T-helper 2 cell treated with Interferon-gamma antibody and Interleukin-4, amounts not matched to agents 5 μg/mL and 100 μg/mL, for 36 hours (primary cell): ENCODE measurements around the gene SH3YL1.

ENCODE experiments used
- DNase-seq: peaks from one replicate; pipeline ENCODE4 v3.0.0; 2021; ENCODE audit warnings: low spot score
- H3K27ac Mint-ChIP-seq: one replicate; pipeline ENCODE4 v1.8.0; 2021; ENCODE audit warnings: mild to moderate bottlenecking, mixed read lengths
- H3K27me3 Mint-ChIP-seq: one replicate; pipeline ENCODE4 v1.8.0; 2021; ENCODE audit warnings: low read depth, mixed read lengths
- H3K36me3 Mint-ChIP-seq: one replicate; pipeline ENCODE4 v1.8.0; 2021; ENCODE audit warnings: low read depth, mixed read lengths
- H3K4me1 Mint-ChIP-seq: one replicate; pipeline ENCODE4 v1.8.0; 2021; ENCODE audit warnings: low read depth, mixed read lengths
- H3K4me3 Mint-ChIP-seq: one replicate; pipeline ENCODE4 v1.8.0; 2022; ENCODE audit warnings: mild to moderate bottlenecking, moderate library complexity, mixed read lengths
- H3K9me3 Mint-ChIP-seq: one replicate; pipeline ENCODE4 v1.8.0; 2021; ENCODE audit warnings: mixed read lengths

SH3YL1 gene

DNA sequence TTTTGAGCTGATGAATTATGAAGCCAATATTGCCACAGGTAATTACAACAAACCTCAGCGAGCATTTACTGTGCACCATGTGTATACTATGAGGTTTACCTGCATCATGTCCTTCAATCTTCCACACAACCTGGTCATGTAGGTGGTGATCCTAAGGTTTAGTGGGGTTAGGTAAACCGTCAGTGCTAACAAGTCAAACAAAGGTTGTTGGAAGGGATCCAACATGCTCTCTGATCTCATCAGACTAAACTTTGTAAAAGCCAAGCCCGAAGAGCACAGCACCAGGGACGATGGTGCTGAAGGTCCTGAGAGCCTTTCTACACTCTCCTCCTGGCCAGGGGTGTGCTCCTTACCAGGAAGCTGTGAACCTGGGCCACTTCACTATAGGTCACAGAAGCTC, 29.4 kb downstream of the SH3YL1 start:
- H3K9me3 Mint-ChIP-seq = peaks cover 5% of the 10 kb centered on the region
- no peak overlapping the region for H3K27ac Mint-ChIP-seq
- H3K36me3 Mint-ChIP-seq = peaks cover 17% of the 10 kb centered on the region

DNA sequence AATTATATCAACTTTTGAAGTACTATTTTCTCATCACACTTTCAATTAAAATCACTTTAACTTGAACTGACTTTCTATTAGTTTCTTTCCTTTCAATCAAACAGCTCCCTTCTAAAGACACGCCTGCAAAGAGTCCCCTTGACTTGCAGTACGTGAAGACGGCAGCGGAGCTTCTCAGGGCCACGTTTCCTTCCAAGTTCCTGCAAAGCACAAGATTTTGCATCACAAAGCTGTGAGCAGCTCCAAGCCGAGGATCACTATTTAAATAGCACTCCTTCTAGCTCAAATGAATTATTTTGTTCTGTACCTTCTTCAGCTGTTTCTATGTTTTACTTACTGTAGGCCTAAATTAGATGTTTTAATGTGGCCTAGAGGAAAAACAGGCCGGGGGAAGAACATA, 30.8 kb downstream of the SH3YL1 start:
- Mint-ChIP-seq H3K9me3 (peaks cover 5% of the 10 kb centered on the region), H3K36me3 (peaks cover 17% of the 10 kb centered on the region), H3K4me3 (no peak overlapping the region), H3K27me3 (no peaks in the 10 kb centered on the region), H3K27ac (no peak overlapping the region), H3K4me1 (peaks cover 14% of the 10 kb centered on the region)
- DNase-seq = no peak

More for the DNA sequence above, 29.4 kb downstream of the SH3YL1 start:
- Mint-ChIP-seq H3K4me3 (no peak overlapping the region), H3K27me3 (no peaks in the 10 kb centered on the region), H3K4me1 (peaks cover 11% of the 10 kb centered on the region)
- no peak for DNase-seq

DNA sequence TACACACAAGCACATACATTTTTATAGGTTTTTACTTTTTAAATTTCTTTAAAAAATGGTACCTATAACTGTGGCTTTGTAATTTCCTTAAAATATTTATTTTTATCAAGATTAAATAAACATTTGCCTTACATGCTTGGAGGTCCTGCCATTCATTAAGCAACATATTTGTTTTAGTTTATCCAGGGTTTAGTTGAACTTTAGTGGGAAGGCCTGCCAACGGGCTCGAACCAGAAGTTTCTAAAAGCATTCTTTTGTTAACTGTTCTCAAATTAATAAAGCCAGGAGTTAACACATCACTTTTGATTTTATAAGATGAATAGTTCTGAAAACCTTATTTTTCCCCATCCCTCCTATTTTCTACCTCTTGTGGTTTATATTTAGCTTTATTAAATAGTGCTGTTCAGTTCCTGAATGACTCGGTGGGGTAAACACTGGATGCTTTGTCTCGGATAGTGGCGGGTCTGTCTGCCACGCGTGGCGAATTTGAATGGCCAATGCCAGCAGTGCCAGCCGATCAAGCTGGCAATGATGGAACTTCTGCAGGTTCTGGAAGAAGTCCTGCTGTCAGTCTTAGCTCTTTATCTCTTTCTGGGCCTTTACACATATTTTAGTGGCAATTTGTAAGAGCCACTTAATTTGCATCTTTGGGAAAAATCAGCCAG, 32.2 kb downstream of the SH3YL1 start:
- no peaks in the 10 kb centered on the region for H3K27me3 Mint-ChIP-seq
- peaks cover 22% of the 10 kb centered on the region for H3K4me1 Mint-ChIP-seq
- peaks cover 5% of the 10 kb centered on the region for H3K9me3 Mint-ChIP-seq
- no peak overlapping the region for H3K4me3 Mint-ChIP-seq
- H3K27ac Mint-ChIP-seq = no peak overlapping the region
- peaks cover 22% of the 10 kb centered on the region for H3K36me3 Mint-ChIP-seq
- no peak for DNase-seq

DNA sequence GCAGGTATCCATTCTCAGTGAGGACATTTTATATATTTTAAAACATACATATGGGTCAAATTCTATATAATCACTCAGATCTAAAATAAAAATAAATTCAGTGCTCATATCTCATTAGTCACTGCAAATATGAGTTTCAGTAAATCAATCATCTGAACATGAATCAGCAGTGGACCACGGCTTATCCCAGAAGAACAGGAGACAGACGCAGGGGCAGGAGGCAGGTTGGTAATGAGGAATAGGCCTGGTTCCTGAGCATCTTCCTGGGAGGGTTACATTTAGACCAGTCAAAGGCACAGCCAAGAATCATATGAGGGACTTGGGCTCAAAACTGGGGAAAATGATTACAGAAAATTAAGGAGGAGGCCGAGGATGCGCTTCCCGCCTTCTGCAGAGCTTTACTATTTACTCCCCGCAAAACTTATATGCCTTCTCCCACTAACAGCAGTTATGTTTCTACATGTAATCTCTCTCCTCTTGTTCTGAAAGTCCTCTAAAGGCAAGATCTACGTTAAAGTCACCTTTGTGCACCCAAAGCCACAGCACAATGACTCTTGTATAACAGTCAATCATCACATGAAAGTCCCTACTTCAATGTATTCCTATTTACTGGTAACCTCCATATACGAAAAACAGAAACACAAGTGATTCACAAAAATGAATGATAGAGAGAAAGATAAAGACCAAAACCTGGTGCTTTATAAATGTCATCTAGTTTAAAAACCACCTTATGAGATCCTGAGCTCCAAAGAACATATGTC, 35.1 kb downstream of the SH3YL1 start:
- peak; percentile 37 for DNase-seq
- Mint-ChIP-seq H3K9me3 (no peaks in the 10 kb centered on the region), H3K4me3 (no peak overlapping the region), H3K36me3 (peaks cover 23% of the 10 kb centered on the region), H3K27me3 (no peaks in the 10 kb centered on the region), H3K27ac (peak overlapping the region; percentile 62), H3K4me1 (peaks cover 22% of the 10 kb centered on the region)

DNA sequence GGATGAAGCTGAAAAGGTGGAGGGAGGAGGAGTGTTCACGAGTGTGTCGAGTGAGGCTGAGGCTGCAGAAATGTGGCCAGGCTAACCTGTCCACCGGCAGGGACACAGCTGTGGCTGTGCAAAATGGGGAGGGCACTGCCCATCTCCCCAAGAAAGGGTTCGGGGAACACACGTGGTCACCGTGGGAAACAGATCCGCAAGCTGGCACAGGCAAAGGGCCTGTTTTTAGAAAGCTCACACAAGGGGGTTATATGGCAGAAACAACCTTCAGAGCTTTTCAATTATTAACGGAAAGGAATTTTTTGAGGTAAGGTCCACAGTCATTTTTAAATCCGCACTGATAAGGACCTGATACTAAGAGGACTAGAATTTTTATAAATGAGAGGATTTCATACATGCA, 35.7 kb downstream of the SH3YL1 start:
- no peak overlapping the region for H3K4me3 Mint-ChIP-seq
- no peaks in the 10 kb centered on the region for H3K9me3 Mint-ChIP-seq
- peaks cover 24% of the 10 kb centered on the region for H3K4me1 Mint-ChIP-seq
- peak overlapping the region; percentile 43 for H3K27ac Mint-ChIP-seq
- no peaks in the 10 kb centered on the region for H3K27me3 Mint-ChIP-seq
- peak; percentile 38 for DNase-seq
- H3K36me3 Mint-ChIP-seq = peaks cover 19% of the 10 kb centered on the region

DNA sequence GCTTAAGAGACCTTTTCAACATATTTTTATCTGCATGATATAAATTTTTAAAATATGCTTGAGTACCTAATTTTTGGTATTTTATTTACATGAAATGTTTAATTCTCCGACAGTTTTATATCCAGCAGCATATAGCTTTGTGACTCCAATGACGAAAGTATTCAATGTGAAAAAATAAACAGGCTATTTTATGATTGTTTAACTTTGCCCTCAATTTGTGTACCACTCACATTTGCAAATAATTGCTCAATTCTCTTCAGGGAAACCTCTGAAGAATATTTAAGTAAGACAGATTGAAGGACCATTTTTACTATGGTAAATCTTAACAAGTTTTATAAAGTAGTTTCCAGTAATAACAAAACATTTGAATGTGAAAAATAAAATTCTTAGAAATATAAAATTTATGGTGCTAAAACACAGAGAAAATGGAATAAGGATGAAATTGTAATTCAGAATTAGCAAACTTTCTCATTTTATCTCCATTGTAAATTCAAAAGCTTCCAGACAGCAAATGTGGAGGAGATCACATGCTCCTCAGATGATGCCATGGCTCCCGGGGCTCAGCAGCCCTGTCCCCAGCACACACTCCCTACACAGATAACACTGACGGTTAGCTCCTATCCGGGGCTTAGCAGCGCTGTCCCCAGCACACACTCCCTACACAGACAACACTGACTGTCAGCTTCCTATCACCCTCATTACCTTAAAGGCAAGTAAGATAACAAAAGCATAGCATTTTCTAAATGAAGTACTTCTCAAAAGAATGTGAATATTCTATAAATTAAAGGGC, 39.7 kb downstream of the SH3YL1 start:
- H3K4me1 Mint-ChIP-seq = peaks cover 18% of the 10 kb centered on the region
- H3K27me3 Mint-ChIP-seq = no peaks in the 10 kb centered on the region
- no peak overlapping the region for H3K4me3 Mint-ChIP-seq
- H3K9me3 Mint-ChIP-seq = no peaks in the 10 kb centered on the region
- peaks cover 18% of the 10 kb centered on the region for H3K36me3 Mint-ChIP-seq
- no peak overlapping the region for H3K27ac Mint-ChIP-seq
- DNase-seq = no peak

DNA sequence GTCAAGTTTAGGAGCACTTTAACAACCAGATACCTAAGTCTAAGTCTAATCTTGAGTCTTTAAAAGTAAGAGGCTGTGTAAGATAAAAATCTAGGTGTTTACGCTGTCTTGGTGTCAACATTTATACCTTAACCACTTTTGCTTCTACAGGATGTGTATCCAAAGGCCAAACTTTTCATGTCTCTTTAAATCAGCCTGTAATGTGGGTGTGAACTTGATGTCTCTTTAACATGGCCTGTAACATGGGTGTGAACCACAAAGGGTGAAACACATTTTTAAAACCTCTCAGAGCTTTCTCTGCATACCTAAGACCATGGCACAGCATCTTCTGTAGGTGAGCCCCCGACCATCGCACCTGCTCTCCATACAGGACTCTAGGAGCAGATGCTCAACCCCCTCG, 40.4 kb downstream of the SH3YL1 start:
- no peak overlapping the region for H3K4me3 Mint-ChIP-seq
- no peaks in the 10 kb centered on the region for H3K9me3 Mint-ChIP-seq
- H3K27ac Mint-ChIP-seq = no peak overlapping the region
- peaks cover 18% of the 10 kb centered on the region for H3K36me3 Mint-ChIP-seq
- no peak for DNase-seq
- no peaks in the 10 kb centered on the region for H3K27me3 Mint-ChIP-seq
- H3K4me1 Mint-ChIP-seq = peaks cover 12% of the 10 kb centered on the region

DNA sequence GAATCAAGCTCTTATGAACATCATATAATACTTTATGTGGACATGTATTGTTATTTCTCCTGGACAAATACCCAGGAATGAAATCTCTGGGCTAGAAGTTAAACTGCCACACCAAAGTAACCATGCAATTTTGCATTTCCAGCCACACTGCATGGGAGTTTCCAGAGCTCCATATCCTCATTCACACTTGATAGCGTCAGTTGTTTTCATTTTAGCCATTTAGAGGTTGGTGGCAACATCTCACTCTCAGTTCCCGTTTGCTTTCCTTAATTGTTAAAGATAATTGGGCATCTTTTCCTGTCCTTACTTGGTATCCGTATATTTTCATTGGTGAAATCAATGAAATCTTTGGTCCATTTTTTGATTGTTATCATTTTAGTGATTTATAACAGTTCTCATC, 47.8 kb downstream of the SH3YL1 start:
- H3K9me3 Mint-ChIP-seq = no peaks in the 10 kb centered on the region
- H3K27me3 Mint-ChIP-seq = peaks cover 3% of the 10 kb centered on the region
- no peak for DNase-seq
- peaks cover 6% of the 10 kb centered on the region for H3K36me3 Mint-ChIP-seq
- no peak overlapping the region for H3K4me3 Mint-ChIP-seq
- no peak overlapping the region for H3K27ac Mint-ChIP-seq
- H3K4me1 Mint-ChIP-seq = no peaks in the 10 kb centered on the region

DNA sequence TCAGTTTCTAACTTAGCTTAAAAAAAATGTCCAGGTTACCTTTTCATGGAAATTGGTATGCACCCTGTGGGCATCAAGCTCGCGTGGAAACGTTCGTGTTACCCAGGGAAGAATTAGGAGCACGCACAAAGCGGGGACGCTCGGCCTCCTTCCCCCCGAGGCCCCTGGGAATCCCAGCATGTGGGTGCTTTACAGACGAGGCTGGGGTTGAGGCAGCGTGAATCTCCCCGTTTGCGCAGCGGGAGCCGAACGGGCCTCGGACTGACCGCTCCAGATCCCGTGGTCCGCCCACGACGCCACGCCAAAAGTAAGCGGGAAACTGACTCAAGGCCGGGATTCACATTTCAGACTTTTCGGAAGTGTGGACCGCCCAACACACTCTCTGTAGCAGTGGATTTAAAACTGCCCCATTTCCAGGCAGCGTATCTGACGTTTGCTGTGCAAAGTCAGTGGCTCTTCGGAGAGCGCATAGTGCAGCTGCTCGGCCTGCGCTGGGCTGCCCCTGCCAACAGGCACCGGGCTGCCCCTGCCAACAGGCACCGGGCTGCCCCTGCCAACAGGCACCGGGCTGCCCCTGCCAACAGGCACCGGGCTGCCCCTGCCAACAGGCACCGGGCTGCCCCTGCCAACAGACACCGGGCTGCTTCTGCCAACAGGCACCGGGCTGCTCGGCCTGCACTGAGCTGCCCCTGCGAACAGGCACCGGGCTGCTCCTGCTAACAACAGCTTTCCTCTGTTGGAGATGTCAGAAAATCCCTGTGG, 49.7 kb downstream of the SH3YL1 start:
- DNase-seq = no peak
- Mint-ChIP-seq H3K36me3 (peaks cover 6% of the 10 kb centered on the region), H3K4me3 (no peak overlapping the region), H3K27ac (no peak overlapping the region), H3K27me3 (peaks cover 3% of the 10 kb centered on the region), H3K4me1 (no peaks in the 10 kb centered on the region), H3K9me3 (no peaks in the 10 kb centered on the region)

DNA sequence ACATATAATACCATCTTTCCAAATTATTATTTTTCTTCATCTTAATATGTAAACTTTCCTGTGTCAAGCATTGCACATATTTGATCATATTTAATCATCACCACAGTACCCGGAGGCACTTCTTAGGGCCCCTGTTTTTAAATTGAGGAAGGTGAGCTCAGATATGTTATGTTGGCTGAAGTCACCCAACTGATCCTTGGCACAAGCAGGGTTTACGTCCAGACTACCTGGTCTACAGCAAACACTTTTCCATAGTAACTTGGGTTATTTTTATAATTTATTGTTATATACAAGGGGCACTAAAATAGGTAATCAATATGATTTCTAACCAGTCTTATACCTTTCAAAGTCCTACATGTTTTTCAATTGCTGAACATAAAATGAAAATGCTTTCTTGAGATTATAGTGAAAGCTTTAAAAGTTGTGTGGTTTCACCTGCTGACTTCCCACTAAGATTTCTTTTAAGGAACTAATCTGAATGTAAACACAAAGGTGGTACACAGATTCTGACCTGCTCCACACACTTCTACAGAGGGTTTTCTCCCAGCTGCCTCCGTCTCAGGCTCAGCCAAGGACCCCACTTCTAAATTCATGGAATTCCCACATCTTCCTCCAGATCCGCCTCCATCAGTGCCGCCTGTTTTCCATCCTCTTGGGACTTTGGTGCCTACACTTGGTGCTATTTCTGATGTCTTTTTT, 52.2 kb downstream of the SH3YL1 start:
- DNase-seq = no peak
- Mint-ChIP-seq H3K27me3 (peaks cover 3% of the 10 kb centered on the region), H3K9me3 (no peaks in the 10 kb centered on the region), H3K27ac (no peak overlapping the region), H3K4me3 (no peak overlapping the region), H3K4me1 (no peaks in the 10 kb centered on the region), H3K36me3 (no peaks in the 10 kb centered on the region)

DNA sequence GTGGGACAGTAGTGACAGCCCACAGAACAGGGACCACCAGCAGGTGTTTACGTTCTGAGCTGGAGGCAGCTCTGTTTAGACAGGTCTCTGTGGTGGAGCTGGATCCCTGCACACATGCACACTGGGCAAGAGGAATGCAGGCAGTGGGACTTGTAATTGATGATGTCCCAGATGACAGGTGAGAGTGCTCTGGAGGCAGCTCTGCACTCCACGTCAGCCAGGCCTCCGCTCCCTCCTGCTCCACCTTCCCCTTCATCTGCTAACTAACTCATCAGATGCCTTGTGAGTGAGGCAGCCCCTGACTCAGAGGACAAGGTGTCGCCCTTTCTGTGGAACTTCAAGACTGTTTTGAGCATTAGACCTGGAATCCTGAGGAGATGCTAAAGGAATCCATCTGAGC, 53.2 kb downstream of the SH3YL1 start:
- DNase-seq = no peak
- Mint-ChIP-seq H3K4me3 (no peak overlapping the region), H3K27ac (no peak overlapping the region), H3K36me3 (no peaks in the 10 kb centered on the region), H3K4me1 (no peaks in the 10 kb centered on the region), H3K9me3 (peaks cover 4% of the 10 kb centered on the region), H3K27me3 (peaks cover 3% of the 10 kb centered on the region)

DNA sequence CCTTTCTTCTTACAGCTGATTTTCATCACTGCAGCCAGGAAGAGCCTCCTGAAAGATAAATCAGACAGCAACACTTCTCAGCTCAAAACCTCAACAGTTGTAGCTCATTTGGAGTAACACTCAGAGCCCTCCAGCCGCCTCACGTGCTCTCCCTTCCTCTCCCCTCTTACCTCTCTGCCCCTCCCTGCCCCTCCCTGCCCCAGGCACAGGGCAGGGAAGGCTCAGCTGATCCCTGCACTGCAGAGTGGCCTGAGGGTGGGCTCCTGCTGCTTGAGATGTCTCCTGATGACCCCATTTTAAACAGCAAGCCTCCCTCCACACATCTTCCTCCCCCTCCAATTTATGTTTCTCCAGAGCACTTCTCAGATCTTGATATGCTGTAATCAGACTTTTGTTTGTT, 54.4 kb downstream of the SH3YL1 start:
- H3K9me3 Mint-ChIP-seq = peaks cover 12% of the 10 kb centered on the region
- DNase-seq = no peak
- H3K27ac Mint-ChIP-seq = no peak overlapping the region
- H3K4me3 Mint-ChIP-seq = no peak overlapping the region
- no peaks in the 10 kb centered on the region for H3K4me1 Mint-ChIP-seq
- no peaks in the 10 kb centered on the region for H3K36me3 Mint-ChIP-seq
- peaks cover 6% of the 10 kb centered on the region for H3K27me3 Mint-ChIP-seq

DNA sequence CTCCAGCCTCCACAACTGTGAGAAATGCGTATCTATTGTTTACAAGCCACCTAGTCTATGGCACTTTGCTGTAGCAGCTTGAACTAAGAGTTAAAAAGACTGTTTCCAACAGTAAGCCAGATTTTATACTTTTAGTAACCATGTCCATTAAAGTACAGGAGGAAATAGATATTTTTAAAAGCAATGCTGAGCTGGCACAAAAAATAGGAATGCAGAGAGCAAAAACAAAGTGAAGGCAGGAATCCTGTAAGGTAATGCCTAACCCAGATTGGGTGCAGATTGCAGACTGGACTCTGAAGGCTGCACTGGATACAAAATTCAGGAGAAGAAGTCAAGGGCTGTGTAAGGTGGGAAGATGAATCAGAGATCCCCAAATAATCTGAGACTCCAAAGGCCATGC, 55.5 kb downstream of the SH3YL1 start:
- H3K4me1 Mint-ChIP-seq = no peaks in the 10 kb centered on the region
- no peak overlapping the region for H3K4me3 Mint-ChIP-seq
- H3K27ac Mint-ChIP-seq = no peak overlapping the region
- no peak for DNase-seq
- peaks cover 6% of the 10 kb centered on the region for H3K27me3 Mint-ChIP-seq
- peaks cover 16% of the 10 kb centered on the region for H3K9me3 Mint-ChIP-seq
- H3K36me3 Mint-ChIP-seq = peaks cover 1% of the 10 kb centered on the region
